ENCODE measurements around the gene NF2.
"Not testable (repeated sequence)": the region's sequence is repeated elsewhere in the genome, so short reads cannot be mapped to it uniquely, and the experiment has no call there.

Gene NF2

DNA sequence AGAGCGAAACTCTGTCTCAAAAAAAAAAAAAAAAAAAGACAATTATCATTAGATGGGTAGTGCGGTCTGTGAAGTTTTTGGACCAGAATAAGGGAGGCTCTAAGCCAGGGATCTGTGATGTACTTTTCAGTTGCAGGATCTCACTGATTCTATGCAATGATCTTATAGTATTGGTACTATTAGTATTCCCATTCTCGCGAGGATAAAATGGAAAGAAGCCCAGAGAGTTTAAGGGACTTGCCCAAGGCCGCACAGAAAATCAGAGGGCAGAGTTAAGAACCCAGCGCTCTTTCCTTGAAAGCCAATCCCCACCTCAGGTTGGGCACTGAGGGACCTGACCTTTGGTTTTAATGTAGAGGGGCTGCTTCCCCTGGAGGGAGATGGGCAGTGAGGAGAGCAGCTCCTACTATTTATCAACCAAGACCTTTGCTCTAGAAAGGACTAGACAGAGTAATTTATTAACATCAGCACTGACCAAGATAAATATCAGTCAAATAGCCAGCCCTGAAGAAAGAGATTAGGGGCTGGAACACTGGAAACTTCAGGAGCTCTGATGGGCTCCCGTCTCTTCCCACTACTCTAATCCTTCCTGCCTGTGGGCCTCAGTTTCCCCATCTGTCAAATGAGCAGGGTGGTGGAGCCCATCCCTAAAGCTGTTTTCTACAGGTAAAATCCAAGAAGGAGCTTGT lies 28.5 kb upstream of the NF2 start:
- peaks cover 23% of the 10 kb centered on the region for H3K36me3 ChIP-seq (ENCODE audit: control insufficient read depth, insufficient read depth, low read length)
- no peaks in the 10 kb centered on the region for H3K27me3 ChIP-seq (ENCODE audit: control insufficient read depth, insufficient read depth, low read length)
- no peak overlapping the region for H3K4me3 ChIP-seq (ENCODE audit: low read depth, low read length)
- no peak overlapping the region for H3K27ac ChIP-seq (ENCODE audit: low read depth, low read length)
- H3K9ac ChIP-seq (ENCODE audit: low read length), result no peak overlapping the region
- no peaks in the 10 kb centered on the region for H3K9me3 ChIP-seq (ENCODE audit: control insufficient read depth, insufficient read depth, low read depth, low read length)
- peaks cover 4% of the 10 kb centered on the region for H3K4me1 ChIP-seq (ENCODE audit: control insufficient read depth, insufficient read depth, low read length)

DNA sequence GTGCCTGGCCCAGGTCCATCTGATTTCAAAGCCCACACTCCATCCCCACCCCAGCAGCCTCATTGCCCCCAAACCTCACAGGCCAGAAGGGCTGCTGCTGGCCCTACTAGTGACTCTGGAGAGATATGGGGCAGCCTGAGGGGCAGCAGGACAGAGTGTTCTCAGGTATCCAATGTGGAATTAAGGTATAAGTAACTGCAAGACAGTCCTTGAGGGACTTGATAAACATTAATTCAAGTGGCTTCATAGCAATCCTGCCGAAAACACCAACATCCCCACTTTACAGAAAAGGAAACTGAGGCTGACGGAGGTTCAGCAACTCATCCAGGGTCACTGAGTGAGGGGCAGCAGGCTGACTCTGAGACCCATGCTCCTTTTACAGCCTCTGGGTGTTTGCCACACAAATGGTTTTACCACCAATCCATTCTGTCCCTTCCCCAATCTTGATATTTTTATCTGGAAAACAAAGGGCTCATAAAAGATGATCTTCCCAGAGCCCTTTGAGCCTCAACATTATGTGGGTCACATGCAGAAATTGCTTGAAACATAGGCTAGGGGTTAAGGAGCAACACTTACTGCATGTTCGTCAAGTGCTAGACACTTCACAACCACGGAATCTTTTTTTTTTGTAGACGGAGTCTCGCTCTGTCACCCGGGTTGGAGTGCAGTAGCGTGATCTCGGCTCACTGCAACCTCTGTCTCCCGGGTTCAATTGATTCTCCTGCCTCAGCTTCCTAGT lies 24.8 kb upstream of the NF2 start:
- Histone ChIP-seq H3K9ac (ENCODE audit: low read length) (no peak overlapping the region), H3K9me3 (ENCODE audit: control insufficient read depth, insufficient read depth, low read depth, low read length) (no peaks in the 10 kb centered on the region), H3K27ac (ENCODE audit: low read depth, low read length) (no peak overlapping the region), H3K4me1 (ENCODE audit: control insufficient read depth, insufficient read depth, low read length) (peaks cover 9% of the 10 kb centered on the region), H3K4me3 (ENCODE audit: low read depth, low read length) (no peak overlapping the region), H3K36me3 (ENCODE audit: control insufficient read depth, insufficient read depth, low read length) (peaks cover 7% of the 10 kb centered on the region; the same call in 1 of the 2 replicates), H3K27me3 (ENCODE audit: control insufficient read depth, insufficient read depth, low read length) (no peaks in the 10 kb centered on the region)

DNA sequence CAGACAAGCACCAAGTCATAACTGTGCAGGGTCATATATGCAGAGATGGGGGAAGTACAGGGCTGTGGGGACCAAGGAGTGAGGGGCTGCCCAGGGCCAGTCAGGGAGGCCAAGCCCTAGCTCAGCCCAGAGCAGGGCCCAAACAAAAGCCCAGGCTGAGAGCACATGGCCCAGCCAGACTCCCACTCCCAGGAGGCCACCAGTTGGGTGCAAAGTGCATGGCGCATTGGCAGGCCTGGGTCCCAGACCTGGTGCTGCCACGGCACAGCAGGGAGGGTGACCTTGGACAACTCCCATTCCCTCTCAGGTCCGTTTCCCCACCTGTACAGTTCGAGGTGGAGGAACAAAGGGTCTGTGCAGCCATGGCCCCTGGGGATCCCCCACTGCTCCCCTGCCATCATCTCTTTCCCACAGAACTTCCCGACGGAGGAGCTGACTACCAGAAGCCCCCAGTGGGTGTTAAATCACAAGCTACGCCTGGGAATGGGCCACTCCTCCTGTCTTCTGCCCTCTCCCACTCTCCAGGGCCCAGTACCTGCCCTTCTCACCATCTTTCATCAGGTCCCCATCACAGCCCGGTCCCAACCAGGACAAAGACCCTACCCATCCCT lies 23.1 kb upstream of the NF2 start:
- Histone ChIP-seq H3K4me1 (ENCODE audit: control insufficient read depth, insufficient read depth, low read length) (peaks cover 9% of the 10 kb centered on the region), H3K27ac (ENCODE audit: low read depth, low read length) (peak overlapping the region; percentile 52), H3K9me3 (ENCODE audit: control insufficient read depth, insufficient read depth, low read depth, low read length) (no peaks in the 10 kb centered on the region), H3K4me3 (ENCODE audit: low read depth, low read length) (peak overlapping the region; percentile 86), H3K36me3 (ENCODE audit: control insufficient read depth, insufficient read depth, low read length) (peaks cover 7% of the 10 kb centered on the region; the same call in 1 of the 2 replicates), H3K27me3 (ENCODE audit: control insufficient read depth, insufficient read depth, low read length) (no peaks in the 10 kb centered on the region), H3K9ac (ENCODE audit: low read length) (peak overlapping the region; percentile 72)

DNA sequence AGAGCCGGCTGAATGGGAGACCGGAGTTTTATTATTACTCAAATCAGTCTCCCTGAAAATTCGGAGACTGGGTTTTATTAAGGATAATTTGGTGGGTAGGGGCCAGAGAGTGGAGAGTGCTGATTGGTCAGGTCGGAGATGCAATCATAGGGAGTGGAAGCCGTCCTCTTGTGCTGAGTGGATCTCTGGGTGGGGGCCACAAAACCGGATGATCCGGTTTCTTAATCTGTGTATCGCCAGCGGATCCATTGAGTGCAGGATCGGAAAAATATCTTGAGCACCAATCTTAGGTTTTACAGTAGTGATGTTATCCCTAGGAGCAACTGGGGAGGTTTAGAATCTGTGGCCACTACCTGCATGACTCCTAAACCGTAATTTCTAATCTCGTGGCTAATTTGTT lies 21.6 kb upstream of the NF2 start:
- peak overlapping the region; percentile 86; the same call in 1 of the 2 replicates for H3K4me3 ChIP-seq (ENCODE audit: low read depth, low read length)
- H3K27me3 ChIP-seq (ENCODE audit: control insufficient read depth, insufficient read depth, low read length), result no peaks in the 10 kb centered on the region
- no peaks in the 10 kb centered on the region for H3K9me3 ChIP-seq (ENCODE audit: control insufficient read depth, insufficient read depth, low read depth, low read length)
- H3K27ac ChIP-seq (ENCODE audit: low read depth, low read length), result no peak overlapping the region
- no peak overlapping the region for H3K9ac ChIP-seq (ENCODE audit: low read length)
- H3K4me1 ChIP-seq (ENCODE audit: control insufficient read depth, insufficient read depth, low read length), result peaks cover 9% of the 10 kb centered on the region
- peaks cover 7% of the 10 kb centered on the region; the same call in 1 of the 2 replicates for H3K36me3 ChIP-seq (ENCODE audit: control insufficient read depth, insufficient read depth, low read length)

DNA sequence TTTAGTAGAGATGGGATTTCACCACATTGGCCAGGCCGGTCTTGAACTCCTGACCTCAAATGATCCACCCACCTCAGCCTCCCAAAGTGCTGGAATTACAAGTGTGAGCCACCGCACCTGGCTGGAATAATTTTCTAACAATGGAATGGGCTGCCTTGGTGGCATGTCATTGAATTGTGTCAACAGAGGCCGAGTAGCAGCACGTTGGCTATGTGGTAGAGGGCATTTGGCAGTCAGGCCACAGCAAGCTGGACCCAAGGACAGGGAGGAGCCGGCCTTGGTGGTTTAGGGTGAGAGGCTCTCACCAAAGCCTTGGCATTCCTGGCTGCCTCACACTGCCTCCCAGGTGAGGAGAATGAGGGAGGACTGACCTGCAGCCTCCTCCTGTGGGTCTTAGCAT lies 18.5 kb upstream of the NF2 start:
- Histone ChIP-seq H3K27me3 (ENCODE audit: control insufficient read depth, insufficient read depth, low read length) (no peaks in the 10 kb centered on the region), H3K9me3 (ENCODE audit: control insufficient read depth, insufficient read depth, low read depth, low read length) (no peaks in the 10 kb centered on the region), H3K36me3 (ENCODE audit: control insufficient read depth, insufficient read depth, low read length) (no peaks in the 10 kb centered on the region), H3K4me1 (ENCODE audit: control insufficient read depth, insufficient read depth, low read length) (peaks cover 3% of the 10 kb centered on the region), H3K9ac (ENCODE audit: low read length) (no peak overlapping the region), H3K27ac (ENCODE audit: low read depth, low read length) (no peak overlapping the region), H3K4me3 (ENCODE audit: low read depth, low read length) (no peak overlapping the region)

DNA sequence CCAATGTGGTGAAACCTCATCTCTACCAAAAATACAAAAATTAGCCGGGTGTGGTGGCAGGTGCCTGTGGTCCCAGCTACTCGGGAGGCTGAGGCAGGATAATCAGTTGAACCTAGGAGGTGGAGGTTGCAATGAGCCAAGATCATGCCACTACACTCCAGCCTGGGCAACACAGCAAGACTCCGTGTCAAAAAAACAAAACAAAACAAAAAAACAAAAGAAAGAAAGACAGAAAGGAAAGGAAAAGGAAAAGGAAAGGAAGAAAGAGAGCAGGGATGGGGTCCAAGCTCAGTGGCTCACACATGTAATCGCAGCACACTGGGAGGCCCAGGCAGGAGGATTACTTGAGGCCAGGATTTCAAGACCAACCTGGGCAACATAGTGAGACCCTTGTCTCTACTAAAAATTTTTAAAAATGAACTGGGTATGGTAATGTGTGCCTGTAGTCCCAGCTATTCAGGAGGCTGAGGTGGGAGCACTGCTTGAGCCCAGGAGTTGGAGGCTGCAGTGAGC lies 17.2 kb upstream of the NF2 start:
- H3K4me3 ChIP-seq (ENCODE audit: low read depth, low read length); H3K36me3 ChIP-seq (ENCODE audit: control insufficient read depth, insufficient read depth, low read length): not testable (repeated sequence)

DNA sequence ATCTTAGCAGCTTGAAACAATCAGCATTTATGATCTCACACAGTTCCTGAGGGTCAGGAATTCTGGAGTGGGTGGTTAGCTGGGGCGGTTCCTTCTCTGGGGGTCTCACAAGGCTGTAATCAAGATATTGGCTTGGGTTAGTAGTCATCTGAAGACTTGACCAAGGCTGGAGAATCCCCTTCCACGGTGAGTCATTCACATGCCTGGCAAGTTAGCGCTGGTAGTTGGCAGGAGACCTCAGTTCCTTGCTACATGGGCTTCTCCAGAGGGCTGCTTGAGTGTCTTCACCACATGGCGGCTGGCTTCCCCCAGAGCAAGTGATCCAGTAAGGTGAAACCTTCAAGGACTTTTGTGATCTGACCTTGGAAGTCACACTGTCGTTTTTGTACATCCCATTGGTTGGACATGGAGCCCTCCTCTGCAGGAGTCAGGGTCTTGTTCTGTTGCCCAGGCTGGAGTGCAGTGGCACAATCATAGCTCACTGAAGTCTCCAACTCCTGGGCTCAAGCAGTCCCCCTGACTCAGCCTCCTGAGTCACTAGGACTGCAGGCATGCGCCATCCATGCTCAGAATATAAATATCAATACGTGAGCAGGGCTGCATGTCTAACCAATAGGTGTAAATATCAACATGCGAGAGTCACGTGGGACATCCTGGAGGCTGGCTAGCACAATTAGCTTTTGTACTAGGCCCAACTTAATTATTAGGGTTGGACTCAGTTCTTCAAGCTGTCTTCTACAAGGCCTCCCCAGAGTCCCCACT lies 15.3 kb upstream of the NF2 start:
- Histone ChIP-seq H3K27ac (ENCODE audit: low read depth, low read length) (no peak overlapping the region), H3K27me3 (ENCODE audit: control insufficient read depth, insufficient read depth, low read length) (no peaks in the 10 kb centered on the region), H3K4me1 (ENCODE audit: control insufficient read depth, insufficient read depth, low read length) (no peaks in the 10 kb centered on the region), H3K9me3 (ENCODE audit: control insufficient read depth, insufficient read depth, low read depth, low read length) (no peaks in the 10 kb centered on the region), H3K36me3 (ENCODE audit: control insufficient read depth, insufficient read depth, low read length) (no peaks in the 10 kb centered on the region), H3K4me3 (ENCODE audit: low read depth, low read length) (no peak overlapping the region), H3K9ac (ENCODE audit: low read length) (no peak overlapping the region)

More for the DNA sequence above, 17.2 kb upstream of the NF2 start:
- H3K9ac ChIP-seq (ENCODE audit: low read length); H3K27me3 ChIP-seq (ENCODE audit: control insufficient read depth, insufficient read depth, low read length); H3K27ac ChIP-seq (ENCODE audit: low read depth, low read length); H3K9me3 ChIP-seq (ENCODE audit: control insufficient read depth, insufficient read depth, low read depth, low read length); H3K4me1 ChIP-seq (ENCODE audit: control insufficient read depth, insufficient read depth, low read length): not testable (repeated sequence)

DNA sequence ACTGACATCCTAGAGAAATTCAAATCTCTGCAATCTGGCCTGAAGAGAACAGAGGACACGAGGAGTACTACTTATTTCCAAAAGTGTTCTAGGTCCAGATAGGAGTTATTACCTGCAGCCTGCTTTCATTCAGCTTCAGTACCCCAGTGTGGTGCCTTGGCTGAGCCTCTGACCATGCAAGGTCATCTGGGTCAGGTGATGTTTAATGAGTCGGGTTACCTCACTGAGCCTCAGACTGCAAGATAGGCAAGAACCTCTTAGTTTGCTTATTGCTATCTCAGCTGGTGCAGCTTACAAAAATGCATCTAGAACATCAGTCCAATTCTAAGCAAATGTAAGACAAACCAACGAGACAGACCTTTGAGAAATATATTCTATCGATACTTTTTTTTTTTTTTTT lies 9.5 kb upstream of the NF2 start:
- H3K27ac ChIP-seq (ENCODE audit: low read depth, low read length), result no peak overlapping the region
- H3K4me1 ChIP-seq (ENCODE audit: control insufficient read depth, insufficient read depth, low read length), result no peaks in the 10 kb centered on the region
- no peak overlapping the region for H3K4me3 ChIP-seq (ENCODE audit: low read depth, low read length)
- H3K9ac ChIP-seq (ENCODE audit: low read length), result no peak overlapping the region
- no peaks in the 10 kb centered on the region for H3K36me3 ChIP-seq (ENCODE audit: control insufficient read depth, insufficient read depth, low read length)
- H3K27me3 ChIP-seq (ENCODE audit: control insufficient read depth, insufficient read depth, low read length), result no peaks in the 10 kb centered on the region
- no peaks in the 10 kb centered on the region for H3K9me3 ChIP-seq (ENCODE audit: control insufficient read depth, insufficient read depth, low read depth, low read length)

DNA sequence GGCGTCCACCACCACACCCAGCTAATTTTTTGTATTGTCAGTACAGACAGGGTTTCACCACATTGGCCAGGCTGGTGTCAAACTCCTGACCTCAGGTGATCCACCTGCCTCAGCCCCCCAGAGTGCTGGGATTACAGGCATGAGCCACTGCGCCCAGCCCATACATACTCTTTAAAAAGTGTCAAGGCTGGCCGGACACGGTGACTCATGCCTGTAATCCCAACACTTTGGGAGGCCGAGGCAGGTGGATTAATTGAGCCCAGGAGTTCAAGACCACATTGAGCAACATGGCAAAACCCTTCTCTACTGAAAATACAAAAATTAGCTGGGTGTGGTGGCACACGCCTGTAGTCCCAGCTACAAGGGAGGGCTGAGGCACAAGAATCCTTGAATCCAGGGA lies 9.0 kb upstream of the NF2 start:
- not testable (repeated sequence) for H3K4me3 ChIP-seq (ENCODE audit: low read depth, low read length); H3K27me3 ChIP-seq (ENCODE audit: control insufficient read depth, insufficient read depth, low read length); H3K4me1 ChIP-seq (ENCODE audit: control insufficient read depth, insufficient read depth, low read length); H3K9me3 ChIP-seq (ENCODE audit: control insufficient read depth, insufficient read depth, low read depth, low read length); H3K9ac ChIP-seq (ENCODE audit: low read length); H3K36me3 ChIP-seq (ENCODE audit: control insufficient read depth, insufficient read depth, low read length); H3K27ac ChIP-seq (ENCODE audit: low read depth, low read length)

DNA sequence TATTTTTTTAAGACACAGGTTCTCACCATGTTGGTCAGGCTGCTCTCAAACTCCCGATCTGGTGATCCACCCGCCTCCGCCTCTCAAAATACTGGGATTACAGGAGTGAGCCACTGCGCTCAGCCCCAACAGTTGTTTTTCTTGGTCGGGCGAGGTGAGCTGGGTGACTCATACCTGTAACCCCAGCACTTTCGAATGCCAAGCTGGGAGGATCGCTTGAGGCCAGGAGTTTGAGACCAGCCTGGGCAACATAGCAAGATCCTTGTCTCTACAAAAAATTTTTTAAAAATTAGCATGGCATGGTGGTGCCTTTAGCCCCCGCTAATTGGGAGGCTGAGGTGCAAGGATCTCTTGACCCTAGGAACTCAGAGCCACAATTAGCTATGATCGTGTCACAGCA lies 7.0 kb upstream of the NF2 start:
- Histone ChIP-seq H3K9me3 (ENCODE audit: control insufficient read depth, insufficient read depth, low read depth, low read length) (no peaks in the 10 kb centered on the region), H3K4me3 (ENCODE audit: low read depth, low read length) (no peak overlapping the region), H3K27me3 (ENCODE audit: control insufficient read depth, insufficient read depth, low read length) (no peaks in the 10 kb centered on the region), H3K27ac (ENCODE audit: low read depth, low read length) (no peak overlapping the region), H3K9ac (ENCODE audit: low read length) (no peak overlapping the region), H3K4me1 (ENCODE audit: control insufficient read depth, insufficient read depth, low read length) (no peaks in the 10 kb centered on the region), H3K36me3 (ENCODE audit: control insufficient read depth, insufficient read depth, low read length) (no peaks in the 10 kb centered on the region)

Data from HUES6 (cell line).